ENCODE measurements around the gene NCBP1.

NCBP1 gene

GRCh38 chr9:97625620-97626019 lies 8.0 kb upstream of the NCBP1 start:
- DNase-seq (ENCODE audit: low read depth in 3 of 3), result no peak

- DNase-seq (ENCODE audit: low read depth in 3 of 3), result no peak
These were observed 6.0 kb upstream of the NCBP1 start for GRCh38 chr9:97627624-97628023.

DNA sequence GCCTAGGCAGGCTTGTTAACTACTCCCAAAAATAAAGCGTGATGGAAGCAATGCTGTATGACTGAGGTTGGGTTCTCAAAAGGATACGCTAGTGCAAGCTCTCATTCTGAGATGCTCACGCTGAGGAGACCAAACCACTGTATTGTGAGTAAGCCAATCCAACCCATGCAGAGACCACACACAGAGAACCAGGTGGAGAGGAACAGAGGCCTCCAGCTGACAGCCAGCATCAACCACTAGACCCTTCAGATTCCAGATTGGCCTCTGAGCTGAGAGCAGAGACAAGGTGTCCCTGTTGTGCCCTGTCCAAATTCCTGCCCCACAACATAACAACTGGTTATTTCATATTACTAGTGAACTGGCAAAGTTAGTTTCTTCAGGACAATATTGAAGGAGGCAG lies 5.0 kb upstream of the NCBP1 start:
- DNase-seq (ENCODE audit: low read depth in 3 of 3), result no peak

DNA sequence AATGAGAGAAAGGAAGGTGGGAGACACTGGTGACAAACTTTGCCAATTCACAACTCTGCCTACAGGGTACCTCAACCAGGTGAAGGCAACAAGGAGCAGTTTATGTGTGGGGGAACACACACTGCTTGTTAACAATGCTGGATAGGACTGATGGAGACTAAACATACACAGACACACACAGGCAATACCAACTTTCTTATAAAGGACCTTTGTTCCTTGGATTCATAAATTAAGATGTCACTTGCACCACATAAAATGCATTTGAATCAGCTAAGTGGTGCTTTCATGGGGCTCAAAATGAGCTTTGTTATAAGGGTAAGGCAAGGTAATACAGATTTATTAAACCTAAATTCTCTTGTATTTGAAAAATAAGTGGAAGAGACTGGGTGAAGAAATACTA lies 4.5 kb upstream of the NCBP1 start:
- no peak for DNase-seq (ENCODE audit: low read depth in 3 of 3)

DNA sequence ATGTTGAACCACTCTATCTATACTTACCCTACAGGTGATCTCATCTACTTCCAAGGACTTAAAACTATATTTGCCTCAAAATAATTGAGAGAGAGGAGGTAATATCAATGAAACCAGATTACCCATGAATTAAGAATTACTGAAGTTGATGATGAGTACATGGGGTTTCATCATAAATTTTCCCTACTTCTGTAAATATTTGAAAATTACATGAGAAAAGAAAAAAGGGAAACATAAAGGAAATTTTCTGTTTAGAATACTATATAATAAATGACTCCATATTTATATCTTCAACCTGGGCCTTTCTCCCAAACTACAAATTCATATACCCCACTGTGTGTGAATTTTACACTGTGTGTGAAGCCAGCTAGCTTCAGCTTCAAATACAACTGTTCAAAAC lies 3.0 kb upstream of the NCBP1 start:
- DNase-seq (ENCODE audit: low read depth in 3 of 3), result no peak

- DNase-seq (ENCODE audit: low read depth in 3 of 3), result no peak
These were observed 1.2 kb upstream of the NCBP1 start for GRCh38 chr9:97632248-97632984.

DNA sequence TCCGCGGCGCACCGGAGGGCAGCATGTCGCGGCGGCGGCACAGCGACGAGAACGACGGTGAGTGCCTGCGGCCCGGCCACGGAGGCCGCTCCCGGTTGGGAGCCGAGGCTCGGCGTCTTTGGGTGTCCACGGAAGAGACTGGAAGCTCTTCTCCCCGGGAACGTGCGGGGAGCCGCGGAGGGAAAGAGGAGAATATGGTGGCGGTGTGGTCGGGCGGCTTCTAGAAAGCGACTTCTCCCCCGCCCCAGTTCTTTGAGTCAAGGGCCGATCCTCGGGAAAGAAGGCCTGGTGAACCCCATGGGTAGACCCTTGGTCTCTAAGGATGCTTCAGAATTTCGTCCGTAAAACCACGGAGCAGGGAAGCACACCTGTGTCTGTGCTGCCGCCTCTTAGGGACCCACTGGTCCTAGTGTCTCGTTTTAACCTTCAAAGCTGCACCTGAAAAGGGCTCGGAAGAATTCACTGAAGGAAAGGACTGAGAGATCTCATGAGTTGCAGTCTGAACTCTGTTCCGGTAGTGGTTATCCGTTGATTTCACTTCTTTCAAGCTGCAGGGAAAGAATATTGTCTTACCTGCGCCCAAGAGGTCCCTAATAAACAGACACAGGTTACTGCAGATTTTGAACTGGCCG lies 354 bp downstream of the NCBP1 start:
- DNase-seq (ENCODE audit: low read depth in 3 of 3), result no peak

DNA sequence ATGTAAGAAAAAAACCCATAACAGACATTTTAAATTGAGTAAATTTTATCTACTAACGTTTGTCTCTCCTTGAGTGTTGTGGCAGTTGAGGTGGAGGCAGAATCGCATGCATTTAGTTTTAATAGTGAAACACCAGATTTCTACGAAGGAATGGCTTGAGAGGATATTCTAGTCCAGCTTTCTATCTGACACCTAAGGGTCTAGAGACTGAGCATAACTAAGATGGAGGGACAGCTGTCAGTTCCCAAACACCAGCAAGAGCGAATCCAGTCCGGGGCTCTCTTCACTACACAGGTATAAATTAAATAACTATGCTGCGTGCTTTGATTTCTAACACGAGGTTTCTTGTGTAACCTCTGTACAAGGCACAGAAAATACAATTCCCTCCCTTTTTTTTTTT lies 1.4 kb downstream of the NCBP1 start:
- no peak for DNase-seq (ENCODE audit: low read depth in 3 of 3)

DNA sequence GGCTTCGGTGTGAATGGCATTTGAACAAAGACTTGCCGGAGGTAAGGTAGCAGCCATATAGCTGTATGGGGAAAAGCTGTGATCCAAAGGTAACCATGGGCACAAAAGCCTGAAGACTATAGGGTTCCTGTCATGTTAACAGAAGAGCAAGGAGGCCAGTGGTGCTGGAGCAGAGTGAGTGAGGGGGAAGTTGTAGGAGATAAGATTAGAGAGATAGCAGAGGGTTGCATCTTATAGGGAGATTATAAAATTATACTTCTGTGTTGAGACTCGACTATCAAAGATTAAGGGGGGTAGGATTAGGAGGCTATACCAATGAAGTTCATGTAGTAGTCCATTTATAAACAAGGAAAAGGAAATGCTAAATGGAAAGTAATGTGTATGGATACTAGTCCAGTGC lies 3.3 kb downstream of the NCBP1 start:
- DNase-seq (ENCODE audit: low read depth in 3 of 3), result no peak

DNA sequence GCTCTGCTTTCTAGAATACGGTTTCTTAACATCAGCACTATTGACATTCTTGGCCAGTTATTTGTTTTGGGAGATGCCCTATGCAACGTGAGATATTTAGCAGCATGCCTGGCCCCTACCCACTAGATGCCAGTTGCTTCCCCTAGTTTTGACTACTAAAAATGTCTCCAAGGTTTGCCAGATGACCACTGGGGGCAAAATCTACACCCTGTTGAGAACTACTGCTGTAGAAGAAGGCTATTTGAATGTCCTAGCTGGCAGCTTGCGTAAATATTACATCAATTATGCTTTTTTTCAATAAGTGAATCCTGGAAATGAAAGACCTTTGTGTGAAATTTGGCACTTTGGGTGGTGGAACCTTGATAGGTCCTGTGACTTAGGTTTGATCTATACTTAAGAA lies 5.0 kb downstream of the NCBP1 start:
- DNase-seq (ENCODE audit: low read depth in 3 of 3), result no peak

- no peak for DNase-seq (ENCODE audit: low read depth in 3 of 3)
These were observed 6.7 kb downstream of the NCBP1 start for GRCh38 chr9:97640325-97640724.

DNA sequence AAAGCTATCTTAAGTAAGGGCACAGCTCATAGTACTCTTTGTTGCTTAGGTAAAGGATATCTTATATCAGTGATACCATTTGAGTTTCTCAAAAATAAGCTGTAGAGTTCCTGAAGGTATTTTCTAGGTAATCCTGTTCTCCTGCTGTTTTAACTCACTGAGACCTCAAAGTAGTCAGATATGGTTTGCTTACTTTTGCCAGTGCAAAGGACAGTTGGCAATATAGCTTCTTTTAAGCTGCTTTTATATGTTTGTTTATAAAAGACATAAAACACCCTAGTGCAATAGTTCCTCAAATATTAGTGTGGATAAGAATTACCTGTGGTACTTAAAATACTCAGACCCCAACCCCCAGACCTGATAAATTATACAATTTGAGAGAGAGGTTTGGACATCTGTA lies 12.1 kb downstream of the NCBP1 start:
- DNase-seq (ENCODE audit: low read depth in 3 of 3), result no peak

- DNase-seq (ENCODE audit: low read depth in 3 of 3), result no peak
These were observed 14.4 kb downstream of the NCBP1 start for GRCh38 chr9:97647996-97648395.

DNA sequence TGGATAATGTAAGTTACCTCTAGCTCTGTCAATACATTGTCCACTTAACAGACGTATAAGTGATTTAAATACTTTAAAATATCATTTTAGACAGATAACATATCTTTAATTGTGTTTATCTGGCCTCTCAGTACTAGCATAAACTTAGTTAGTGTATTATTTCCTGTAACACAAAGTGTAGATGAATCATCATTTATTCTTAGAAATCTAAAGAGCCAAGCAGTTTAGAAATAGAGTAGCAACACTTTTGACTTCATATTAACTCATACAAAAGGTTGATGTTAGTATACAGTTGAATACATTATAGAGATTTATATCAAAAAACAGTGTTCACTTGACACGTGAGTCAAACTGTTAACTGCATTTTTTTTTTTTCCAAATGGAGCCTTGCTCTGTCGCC lies 18.0 kb downstream of the NCBP1 start:
- no peak for DNase-seq (ENCODE audit: low read depth in 3 of 3)

- no peak for DNase-seq (ENCODE audit: low read depth in 3 of 3)
These were observed 25.1 kb downstream of the NCBP1 start for GRCh38 chr9:97658707-97659106.

DNA sequence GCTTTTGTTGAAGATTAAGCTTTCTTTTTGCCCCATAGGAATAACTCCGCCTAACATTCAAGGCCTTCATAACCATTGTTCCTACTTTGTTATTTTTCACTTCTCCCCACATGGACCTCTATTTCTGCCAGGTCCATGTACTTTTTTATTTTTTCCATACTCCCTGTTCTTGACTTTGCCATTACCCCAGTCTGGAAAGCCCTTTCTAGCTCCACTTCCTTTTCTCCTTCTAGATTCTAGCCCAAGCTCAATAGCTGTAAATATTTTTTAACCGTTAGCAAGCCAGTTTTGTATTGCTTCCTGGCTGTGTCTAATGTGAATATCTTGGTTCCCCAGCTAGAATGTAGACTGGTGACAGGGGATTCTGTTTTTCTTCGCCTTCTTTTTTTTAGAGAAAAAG lies 26.1 kb downstream of the NCBP1 start:
- no peak for DNase-seq (ENCODE audit: low read depth in 3 of 3)

DNA sequence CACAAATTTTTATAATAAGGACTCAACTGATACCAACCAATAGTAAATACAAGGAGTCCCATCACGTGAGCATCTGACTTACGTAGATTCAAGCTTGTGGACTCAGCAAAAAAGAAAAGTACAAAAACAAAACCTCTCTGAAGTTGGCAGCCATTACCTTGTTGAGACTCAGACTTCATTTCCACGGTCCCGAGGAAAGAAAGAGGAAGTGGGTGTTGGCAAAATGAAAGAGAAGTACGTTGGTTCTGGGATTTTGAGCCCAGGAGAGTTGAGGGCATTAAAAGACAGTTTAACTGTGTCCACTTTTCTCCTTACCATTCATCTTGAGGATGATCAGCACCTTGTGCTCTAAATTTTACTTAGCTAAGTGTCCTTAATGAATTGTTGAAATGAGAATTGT lies 26.7 kb downstream of the NCBP1 start:
- no peak for DNase-seq (ENCODE audit: low read depth in 3 of 3)

DNA sequence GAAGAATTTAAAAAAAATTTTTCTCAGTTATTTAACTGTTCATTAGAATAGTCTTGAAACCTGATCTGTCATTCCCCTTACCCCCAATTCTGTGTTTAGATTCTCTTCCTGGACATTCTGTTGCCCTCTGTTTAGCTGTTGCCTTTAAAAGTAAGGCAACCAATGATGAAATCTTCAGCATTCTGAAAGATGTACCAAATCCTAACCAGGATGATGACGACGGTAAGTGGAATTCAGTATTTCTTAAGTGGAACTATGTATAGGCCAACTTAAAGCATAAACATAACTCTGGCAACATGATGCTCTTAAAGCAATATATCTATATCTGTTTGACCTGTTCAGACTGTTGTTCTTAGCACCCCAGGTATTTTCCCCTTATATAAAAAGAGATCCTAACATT lies 27.2 kb downstream of the NCBP1 start:
- no peak for DNase-seq (ENCODE audit: low read depth in 3 of 3)

DNA sequence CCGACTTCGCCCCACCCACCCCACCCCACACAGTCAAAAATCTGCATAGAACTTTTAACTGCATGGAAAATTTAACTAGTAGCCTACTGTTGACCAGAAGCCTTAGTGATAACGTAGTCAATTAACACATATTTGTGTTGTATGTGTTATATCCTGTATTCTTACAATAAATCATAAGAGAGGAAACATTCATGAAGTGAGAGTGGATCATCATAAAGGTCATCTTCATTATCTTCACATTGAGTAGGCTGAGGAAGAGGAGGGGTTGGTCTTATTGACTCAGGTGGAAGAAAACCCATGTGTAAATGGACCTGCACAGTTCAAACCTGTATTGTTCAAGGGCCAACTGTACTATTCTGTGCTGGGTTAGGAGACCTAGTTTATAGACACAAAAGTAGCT lies 32.1 kb downstream of the NCBP1 start:
- no peak for DNase-seq (ENCODE audit: low read depth in 3 of 3)

DNA sequence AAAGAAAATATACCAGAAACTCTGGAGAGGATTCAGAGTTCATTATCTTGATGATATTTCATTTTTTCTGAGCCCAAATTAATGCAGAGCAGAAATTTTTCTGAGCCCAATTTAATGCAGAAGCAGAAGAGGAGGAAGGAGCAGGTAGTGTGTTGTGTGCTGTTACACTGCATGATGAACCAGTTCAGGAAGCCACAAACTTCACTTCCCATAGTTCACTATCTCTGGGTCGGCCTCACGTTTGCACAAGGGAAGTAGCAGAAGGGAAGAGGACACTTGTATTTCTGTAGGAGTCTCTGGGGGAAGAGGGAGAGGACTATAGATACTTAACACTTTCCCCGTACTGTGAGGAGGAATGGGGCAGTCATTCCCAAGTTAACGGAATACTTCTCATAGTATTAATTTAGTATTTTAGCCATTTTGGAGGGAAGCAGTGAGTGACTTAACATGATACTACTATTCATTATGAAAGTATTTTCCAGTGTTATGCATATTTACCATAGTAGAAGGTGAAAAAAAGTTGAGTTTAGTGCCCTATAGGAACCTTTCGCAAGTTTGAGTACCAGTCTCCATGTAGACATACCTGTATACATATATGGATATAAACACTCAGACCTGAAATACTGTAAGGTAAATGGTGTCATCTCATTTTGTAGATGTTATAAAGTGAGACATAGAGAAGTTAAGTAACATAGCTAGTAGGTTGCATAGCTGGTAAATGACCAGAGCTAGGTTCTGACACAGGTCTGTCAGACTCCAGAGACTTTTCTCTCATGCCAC lies 33.5 kb downstream of the NCBP1 start:
- DNase-seq (ENCODE audit: low read depth in 3 of 3), result no peak

- DNase-seq (ENCODE audit: low read depth in 3 of 3), result no peak
These were observed 34.9 kb downstream of the NCBP1 start for GRCh38 chr9:97668485-97668884.

- no peak for DNase-seq (ENCODE audit: low read depth in 3 of 3)
These were observed 37.0 kb downstream of the NCBP1 start for GRCh38 chr9:97670586-97670985.

DNA sequence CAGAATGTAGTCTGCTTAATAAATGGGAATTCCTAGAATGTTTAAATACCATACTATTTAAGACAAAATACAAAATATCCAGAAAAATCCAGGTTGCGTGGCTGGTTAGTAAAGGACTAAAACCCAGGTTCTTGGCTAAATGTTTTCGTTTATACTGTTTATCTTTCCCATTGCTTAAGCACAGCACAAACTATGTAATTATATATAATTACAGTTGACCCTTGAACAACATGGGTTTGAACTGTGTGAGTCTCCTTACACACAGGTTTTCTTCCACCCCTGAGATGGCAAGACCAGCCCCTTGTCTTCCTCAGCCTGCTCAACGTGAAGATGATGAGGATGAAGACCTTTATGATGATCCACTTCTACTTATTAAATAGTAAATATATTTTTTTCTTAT lies 38.8 kb downstream of the NCBP1 start:
- DNase-seq (ENCODE audit: low read depth in 3 of 3), result no peak
